NCI-H2171 (cell line): ENCODE results near the gene SLC16A1.

Source experiments
- DNase-seq: peaks from one replicate; lab custom pipeline; 2025; lab: John Stamatoyannopoulos, UW

Gene SLC16A1

DNA sequence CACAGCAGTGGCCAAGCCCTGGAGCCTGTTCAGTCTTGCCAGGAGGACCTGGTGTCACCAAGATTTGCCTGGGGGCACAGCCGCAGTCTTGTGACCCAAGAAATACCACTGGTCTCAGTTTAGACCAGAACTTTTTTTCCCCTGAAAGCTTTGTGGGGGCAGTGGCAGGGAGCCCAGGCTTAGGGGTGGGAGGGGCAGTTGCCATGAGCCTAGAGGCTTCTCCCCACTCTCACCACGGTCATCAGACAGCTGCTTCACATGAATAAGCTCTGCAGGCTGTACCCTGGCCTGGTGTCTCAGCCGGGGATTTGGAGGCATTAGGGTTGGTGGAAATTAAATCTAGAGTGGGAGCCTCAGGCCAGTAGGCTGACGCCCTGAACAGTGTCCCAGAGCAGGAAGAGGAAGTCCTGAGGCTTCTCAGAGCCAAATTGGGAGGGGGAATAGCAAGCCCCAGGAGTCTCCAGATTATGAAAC is 73.7 kb downstream of the SLC16A1 start:
- no peak for DNase-seq

DNA sequence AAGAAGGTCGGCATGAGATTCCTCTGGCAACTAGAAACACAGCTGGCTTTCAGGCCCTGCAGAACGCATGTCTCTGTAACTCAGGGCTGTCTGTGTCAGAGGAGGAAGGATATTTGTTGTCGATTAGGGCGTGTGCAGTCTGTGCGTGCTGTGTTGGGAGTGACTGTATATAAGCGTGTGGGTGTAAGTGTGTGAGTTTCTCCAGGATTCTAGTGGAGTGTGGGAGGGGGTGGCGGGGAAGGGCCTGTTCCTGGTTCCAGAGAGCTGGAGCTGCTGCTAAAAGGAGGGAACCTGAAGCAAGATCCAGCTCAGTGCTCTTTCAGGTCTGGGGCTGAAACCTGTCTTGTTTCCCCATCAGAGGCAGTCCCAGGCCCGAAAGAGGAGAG is 74.3 kb downstream of the SLC16A1 start:
- no peak for DNase-seq

GRCh38 chr1:112879834-112880233 is 76.2 kb downstream of the SLC16A1 start:
- DNase-seq: no peak

DNA sequence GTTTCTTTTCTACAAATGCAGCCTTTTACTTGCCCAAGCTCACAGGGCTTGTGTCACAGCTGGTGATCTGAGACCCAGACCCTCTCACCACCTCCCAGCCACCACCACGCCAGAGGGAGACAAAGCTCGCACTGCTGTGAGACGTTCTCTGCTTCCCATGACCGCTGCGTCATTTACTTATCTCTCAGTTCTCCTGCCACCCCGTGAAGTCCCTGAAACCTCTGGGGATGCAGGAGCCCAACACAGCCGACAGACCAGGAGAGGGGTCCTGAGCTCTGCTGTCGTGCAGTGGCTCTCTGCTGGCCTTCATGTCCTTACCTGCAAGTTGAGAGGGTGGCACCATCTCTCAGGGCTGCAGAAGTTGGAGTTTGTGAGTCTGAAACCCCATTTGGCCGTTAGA is 77.7 kb downstream of the SLC16A1 start:
- no peak for DNase-seq

DNA sequence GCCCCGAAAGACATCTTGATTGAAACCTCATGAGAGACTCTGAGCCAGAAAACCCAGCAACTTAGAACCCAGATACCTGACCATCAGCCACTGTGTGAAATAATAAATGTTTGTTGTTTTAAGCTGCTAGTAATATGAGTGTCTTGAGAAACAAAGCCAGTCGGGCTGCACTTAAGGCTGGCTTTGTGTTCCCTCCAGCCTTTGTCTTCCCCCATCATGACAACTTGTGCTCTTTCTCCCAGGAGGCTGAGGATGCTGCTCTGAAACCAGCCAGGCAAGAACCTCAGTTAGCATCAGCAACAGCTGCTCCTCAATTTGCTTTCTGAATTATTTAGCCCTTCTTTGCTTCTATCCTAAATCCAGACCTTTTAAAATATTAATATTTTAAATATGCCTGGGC is 78.2 kb downstream of the SLC16A1 start:
- no peak for DNase-seq

- no peak for DNase-seq
Observed at GRCh38 chr1:112876315-112876714, 79.7 kb downstream of the SLC16A1 start.

GRCh38 chr1:112872551-112872962 is 83.4 kb downstream of the SLC16A1 start:
- no peak for DNase-seq

DNA sequence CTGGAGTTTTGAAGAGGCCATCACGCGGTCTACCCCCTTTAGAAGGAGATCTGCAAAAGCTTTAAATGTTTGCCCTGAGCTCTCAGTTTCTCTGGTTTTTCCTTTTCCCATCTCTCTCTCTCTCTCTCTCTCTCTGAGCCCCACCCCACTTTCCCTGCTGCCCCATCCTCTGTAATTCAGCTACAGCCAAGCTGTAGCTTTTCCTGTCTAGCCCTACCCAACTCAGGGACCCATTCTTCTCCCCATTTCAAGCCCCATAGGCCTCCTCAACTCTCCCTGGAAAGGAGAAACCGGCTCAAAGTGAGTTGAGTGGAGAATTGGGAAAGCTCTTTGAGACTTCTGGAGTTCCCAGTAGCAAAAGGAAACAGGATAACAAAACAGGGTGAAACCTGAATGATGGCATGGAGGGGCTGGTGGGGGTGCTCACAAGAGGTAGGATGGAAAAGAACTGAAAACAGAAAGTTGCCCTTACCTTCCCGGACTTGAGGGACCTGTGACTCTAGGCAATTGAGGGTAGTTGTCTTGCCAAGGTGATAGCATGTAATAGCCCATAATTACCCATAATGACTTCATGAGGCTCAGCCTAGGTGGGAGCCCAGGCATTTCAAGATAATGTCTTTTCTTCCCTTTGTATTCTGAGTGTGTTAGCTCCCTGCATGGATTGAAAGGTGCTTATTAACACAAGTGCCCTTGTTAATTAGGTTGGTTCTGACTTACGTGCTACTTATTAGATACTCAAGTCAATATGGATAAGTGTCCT is 84.9 kb downstream of the SLC16A1 start:
- no peak for DNase-seq

GRCh38 chr1:112869895-112870294 is 86.1 kb downstream of the SLC16A1 start:
- no peak for DNase-seq

- DNase-seq: no peak
Observed at GRCh38 chr1:112868191-112868590, 87.8 kb downstream of the SLC16A1 start.

- DNase-seq: no peak
Observed at GRCh38 chr1:112866981-112867380, 89.0 kb downstream of the SLC16A1 start.

DNA sequence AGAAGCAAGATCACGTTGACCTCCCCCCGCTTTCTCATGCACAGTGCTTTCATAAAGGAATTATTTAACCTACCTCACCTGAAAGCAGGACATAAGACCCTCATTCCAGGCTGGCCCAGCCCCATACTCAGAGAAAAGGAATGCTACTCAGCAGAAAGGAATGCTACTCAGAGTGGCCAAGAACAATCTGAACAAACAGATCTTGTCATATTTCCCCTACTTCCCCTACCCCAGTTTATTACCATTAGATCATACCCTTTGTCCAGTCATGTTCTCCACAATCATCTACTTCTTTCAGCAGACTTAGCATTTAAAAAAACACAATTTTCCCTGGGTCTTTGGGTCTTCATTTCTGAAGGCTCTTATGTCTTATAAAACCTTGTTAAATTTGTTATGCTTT is 89.8 kb downstream of the SLC16A1 start:
- DNase-seq: no peak

DNA sequence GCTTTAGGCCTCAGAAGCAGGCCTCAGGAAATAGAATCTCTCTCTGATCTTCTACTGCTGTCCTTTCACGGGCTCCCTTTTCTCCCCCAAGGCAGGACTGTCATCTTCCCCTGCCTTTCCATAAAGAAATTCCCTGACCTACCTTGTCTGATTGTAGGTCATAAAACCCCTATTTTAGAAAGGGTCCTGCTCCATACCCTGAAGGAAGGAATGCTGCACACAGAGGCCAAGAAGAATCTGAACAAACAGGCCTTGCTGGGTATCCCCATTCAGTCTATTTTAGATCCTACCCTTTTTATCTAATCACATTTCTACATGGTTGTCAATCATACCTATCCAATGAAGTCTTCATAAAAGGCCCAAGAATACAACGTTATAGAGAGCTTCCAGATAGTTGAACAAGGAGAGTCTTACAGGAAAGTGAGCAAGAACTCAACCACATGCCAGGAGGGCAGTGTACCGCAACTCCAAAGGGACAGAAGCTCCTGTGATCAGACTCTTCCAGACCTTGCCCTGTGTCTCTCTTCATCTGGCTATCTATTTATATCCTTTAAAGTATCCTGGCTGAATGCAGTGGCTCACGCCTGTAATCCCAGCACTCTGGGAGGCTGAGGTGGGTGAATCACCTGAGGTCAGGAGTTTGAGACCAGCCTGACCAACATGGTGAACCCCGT is 93.1 kb downstream of the SLC16A1 start:
- no peak for DNase-seq
